Measurements from ENCODE around the gene BRCA2.

Gene BRCA2

GRCh38 chr13:32383836-32384618, 68.7 kb downstream of the BRCA2 start:
- DNase-seq (ENCODE audit: low spot score) = no peak

DNA sequence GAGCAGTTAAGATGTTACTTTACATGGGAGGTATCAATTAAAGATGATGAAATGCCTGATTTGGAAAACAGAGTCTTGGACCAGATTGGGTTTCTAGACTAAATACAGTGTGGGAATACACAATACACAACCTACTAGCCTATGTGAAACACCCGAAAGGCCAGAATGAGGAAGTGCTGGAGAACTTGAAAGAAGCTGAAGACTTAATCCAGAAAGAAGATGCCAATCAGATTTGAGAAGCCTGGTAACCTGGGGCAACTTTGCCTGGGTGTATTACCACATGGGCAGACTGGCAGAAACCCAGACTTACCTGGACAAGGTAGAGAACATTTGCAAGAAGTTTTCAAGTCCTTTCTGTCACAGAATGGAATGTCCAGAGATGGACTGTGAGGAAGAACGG, 69.4 kb downstream of the BRCA2 start:
- no peak for DNase-seq (ENCODE audit: low spot score)

DNA sequence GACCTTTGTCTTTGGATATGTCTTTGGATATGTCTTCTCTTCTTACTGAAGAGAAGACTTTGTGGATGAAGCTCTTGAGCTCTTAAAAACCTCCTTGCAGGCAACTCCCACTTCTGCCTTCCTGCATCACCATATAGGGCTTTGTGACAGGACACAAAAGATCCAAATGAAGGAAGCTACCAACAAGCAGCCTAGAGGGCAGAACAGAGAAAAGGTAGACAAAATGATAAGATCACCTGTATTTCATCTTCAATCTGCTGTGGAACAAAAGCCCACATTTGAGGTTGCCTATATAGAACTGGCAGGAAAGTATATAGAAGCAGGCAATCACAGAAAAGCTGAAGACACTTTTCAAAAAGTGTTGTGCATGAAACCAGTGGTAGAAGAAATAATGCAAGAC, 70.1 kb downstream of the BRCA2 start:
- no peak for DNase-seq (ENCODE audit: low spot score)

GRCh38 chr13:32390048-32390447, 74.7 kb downstream of the BRCA2 start:
- no peak for DNase-seq (ENCODE audit: low spot score)

DNA sequence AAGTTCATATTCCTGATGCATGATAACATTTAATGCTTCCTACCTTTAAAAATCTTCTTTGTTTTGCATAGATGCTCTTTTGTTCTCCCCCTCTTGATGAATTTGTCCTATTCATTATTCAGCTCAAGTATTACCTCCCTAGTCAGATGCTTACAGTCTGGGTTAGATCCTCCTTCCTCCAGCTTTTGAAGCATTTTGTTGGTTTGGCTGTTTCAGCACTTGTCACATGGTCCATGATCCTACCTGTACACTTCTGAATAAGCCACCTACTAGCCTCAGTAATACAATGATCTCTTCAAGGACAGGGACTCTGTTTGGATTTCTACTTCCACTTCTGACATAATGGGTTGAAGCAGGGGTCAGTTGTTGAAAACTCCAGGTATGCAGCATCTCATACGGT, 75.2 kb downstream of the BRCA2 start:
- DNase-seq (ENCODE audit: low spot score) = no peak

DNA sequence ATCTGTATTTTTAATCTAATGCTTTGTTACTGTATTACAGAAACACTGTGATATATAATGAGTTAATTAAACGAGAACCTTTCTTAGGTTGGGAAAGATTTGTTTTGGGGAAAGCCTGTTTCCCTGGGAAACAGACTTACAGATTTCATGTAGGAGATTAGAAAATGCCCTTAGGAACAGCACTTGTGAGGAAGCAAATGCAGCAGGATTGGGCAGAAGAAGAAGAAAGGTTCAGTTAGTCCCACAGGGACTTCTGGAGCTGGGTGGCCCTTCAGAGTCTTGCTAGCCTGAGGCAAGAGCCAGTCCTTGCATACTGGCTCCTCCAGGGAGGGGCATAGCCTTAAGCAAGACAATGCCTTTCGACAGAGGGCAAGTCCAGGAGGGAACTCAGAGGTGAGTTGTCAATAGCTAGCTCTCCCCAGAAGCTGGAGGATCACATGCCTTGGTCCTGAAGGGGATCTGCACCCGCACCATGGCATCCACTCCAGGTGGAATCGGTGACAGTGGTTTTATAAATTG, 75.9 kb downstream of the BRCA2 start:
- DNase-seq (ENCODE audit: low spot score) = no peak

DNA sequence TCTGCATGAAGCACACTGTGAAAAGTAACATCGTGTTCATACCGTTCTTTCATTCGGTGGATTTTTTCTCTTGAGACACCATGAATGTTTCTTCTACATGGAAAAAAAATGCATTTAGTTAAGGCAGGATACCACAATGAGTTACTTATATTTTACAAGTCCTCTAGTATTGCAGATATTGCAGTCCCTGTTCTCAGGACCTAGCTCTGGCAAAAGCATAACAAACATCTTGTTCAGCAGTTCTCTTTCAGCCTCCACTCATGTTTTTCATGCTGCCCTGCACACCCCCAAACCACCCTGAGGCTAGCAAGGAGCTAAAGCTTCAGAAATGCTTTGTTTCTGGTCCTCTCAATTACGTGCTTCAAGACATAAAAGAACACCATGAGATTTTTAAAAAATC, 87.8 kb downstream of the BRCA2 start:
- no peak for DNase-seq (ENCODE audit: low spot score)

DNA sequence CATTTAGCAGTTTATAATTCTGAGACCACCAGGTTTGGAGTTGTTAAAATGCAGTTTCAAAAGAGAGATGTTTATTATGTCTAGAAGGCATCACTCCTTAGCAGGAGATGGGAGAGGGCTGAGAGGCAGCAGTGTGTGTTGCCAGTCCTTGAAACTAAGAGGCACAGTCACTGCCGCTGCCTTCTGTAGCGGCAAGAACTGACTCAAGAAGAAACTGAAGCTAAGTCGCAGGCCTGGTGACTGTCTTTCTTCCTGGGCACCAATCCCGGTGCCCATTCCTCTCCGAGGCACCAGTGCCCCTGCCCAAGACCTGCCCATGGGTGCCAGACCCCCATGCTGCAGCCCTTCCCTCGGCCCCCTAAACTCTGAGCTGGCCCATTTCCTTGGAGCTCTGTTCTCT, 92.5 kb downstream of the BRCA2 start:
- DNase-seq (ENCODE audit: low spot score) = no peak

GRCh38 chr13:32408296-32409000, 93.1 kb downstream of the BRCA2 start:
- no peak for DNase-seq (ENCODE audit: low spot score)

DNA sequence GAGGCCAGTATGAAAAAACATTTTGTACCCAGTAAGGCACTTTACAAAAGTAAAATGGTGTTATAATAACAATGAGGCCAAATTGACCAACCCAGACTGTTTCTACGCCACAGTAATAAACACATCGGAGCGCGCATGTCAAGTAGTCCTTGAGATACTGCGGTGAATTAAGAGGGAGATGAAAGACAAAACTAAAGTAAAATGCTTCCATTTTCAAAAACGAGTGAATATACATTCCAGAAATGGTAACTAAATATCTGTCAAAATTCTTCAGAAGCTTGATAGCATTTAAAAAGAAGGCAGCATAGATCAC, 93.6 kb downstream of the BRCA2 start:
- DNase-seq (ENCODE audit: low spot score) = no peak

- DNase-seq (ENCODE audit: low spot score) = no peak
Observed at GRCh38 chr13:32409561-32410421, 94.5 kb downstream of the BRCA2 start.

GRCh38 chr13:32413284-32413683, 98.0 kb downstream of the BRCA2 start:
- DNase-seq (ENCODE audit: low spot score) = no peak

- no peak for DNase-seq (ENCODE audit: low spot score)
Observed at GRCh38 chr13:32414580-32414979, 99.3 kb downstream of the BRCA2 start.

DNA sequence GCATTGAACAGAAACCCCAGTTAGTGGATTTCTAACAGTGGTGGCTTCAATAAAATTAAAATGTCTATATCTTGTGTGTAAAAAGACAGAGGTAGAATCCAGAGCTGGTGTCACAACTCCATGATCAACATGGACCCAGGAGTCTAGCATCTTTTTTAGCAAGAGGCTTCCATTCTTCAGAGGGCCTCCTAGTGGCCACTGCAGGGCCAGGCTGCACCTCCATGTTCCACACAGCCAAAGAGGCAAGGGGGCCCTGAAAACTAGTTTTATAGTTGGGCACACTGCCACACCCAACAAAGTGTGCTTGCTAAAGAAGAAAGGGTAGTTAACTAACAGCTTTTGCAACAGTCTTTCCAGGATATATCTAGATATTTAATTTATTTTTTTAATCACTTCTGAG, 99.7 kb downstream of the BRCA2 start:
- no peak for DNase-seq (ENCODE audit: low spot score)

DNA sequence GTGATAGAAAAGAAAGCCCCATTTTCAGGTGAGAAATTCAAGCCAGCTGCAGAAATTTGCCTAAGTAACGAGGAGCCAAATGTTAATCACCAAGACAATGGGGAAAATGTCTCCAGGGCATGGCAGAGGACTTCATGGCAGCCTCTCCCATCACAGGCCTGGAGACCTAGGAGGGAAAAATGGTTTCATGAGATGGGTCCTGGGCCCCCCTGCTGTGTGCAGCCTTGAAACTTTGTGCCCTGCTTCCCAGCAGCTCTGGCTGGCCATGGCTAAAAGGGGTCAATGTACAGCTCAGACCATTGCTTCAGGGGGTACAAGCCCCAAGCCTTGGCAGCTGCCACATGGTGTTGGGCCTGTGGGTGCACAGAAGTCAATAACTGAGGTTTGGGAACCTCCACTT, 102.7 kb downstream of the BRCA2 start:
- DNase-seq (ENCODE audit: low spot score) = no peak

DNA sequence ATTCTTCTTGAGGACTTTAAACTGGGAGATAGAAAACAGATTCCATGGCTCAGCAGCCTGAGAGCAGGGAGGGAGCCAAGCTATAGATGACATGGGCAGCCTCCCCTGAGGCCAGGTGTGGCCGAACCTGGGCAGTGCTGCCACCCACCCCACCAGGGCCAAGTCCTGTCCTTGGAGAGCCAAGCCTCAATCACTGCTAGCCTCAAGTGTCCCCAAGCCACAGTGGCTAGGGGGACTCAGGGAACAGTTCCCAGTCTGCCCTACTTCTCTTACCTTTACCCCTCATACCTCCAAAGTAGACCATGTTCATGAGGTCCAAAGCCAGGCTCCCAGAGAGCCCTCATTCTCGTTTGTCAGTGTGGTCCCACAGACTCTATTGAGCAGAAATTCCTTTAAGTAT, 104.6 kb downstream of the BRCA2 start:
- DNase-seq (ENCODE audit: low spot score) = no peak

GRCh38 chr13:32423592-32423991, 108.3 kb downstream of the BRCA2 start:
- no peak for DNase-seq (ENCODE audit: low spot score)

DNA sequence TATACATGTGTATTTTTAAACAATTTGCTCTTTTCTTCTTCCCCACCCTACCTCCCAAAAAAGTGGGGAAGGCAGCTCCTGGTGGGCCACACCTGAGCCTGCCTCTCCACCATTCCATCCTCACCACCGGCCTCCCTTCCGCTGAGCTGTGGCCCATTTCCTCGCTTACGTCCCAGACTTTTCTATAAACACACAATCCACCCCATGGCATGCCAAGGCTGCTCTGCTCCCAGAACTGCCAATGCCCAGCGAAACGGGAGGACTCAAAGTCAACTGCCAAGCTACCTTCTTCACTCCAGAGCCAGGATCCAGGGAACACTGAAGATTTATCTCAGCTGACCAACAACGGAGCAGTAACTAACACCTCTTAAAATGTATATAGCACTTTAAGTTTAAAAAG, 109.8 kb downstream of the BRCA2 start:
- DNase-seq (ENCODE audit: low spot score) = no peak

- no peak for DNase-seq (ENCODE audit: low spot score)
Observed at GRCh38 chr13:32426191-32426989, 111.1 kb downstream of the BRCA2 start.

DNA sequence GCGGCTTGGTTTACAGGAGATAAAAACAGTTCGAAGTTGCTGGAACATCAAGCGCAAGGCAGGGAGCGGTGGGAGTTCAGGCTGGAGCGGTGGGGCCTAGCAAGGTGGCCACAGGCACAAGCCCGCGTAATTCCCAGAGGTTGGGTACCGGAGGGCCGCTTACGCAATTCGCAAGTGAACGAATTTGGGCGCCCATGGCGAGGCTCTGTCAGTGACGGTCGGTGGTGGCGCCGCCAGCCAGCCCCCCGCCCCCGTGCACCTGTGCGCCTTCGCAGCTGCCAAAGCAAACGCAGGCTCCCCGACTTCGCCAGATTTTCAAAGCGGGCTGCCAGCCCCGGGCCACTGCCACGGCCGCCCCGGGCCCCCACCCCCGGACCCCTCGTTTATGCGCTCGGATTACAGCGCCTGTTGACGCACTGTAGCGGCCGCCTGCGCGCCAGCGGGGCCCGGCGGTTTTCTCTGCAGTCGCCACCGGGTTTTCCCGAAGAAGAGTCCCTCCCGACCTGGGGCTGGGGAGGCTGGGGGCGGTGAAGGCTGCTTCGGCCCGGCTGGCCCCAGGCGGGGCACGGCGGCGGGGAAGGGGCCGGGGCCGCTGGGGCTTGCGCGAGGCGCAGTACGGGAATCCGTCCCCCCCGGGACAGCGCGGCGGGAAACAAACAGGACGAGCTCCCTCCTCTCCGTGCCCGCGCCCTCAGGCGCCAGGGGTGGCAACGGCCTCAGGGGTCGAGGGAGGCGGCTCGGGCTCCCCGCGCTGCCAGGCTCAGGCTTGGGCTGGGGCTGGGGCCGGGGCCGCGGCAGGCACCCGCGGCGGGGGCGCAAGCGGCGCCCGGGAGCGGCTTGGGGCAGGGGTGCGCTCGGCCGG, 111.9 kb downstream of the BRCA2 start:
- no peak for DNase-seq (ENCODE audit: low spot score)

All from kidney capillary endothelial cell (primary cell).